ENCODE data around the gene SHKBP1. TPM values are rescaled to one million over a fixed set of nuclear protein-coding genes. Genes with fewer than 3 reads are reported as not detected.

Gene SHKBP1
- total and polyA plus RNA-seq, 9 of the 15 experiments (the other 6 are each of a cell fraction or from before 2014, with no cell fraction given) = 1.2 to 58.1 (median 22.3) TPM

- no peaks in the 10 kb centered on the region for H3K79me2 ChIP-seq (ENCODE audit: control insufficient read depth, insufficient read depth, low read length)
- TF ChIP-seq PYGO2 (tag; IDR thresholded peaks at IDR 0.05) = no peak
- no peak for TF ChIP-seq ZBTB8A (IDR thresholded peaks at IDR 0.05; ENCODE audit: partially characterized antibody)
- TF ChIP-seq CEBPG (CRISPR knock-in tag; IDR thresholded peaks at IDR 0.05) = no peak
- no peak for TF ChIP-seq CEBPG (tag; conservative IDR thresholded peaks at IDR 0.05 in 1 of 2, IDR thresholded peaks at IDR 0.05 in 1 of 2)
- TF ChIP-seq FOXA1 (IDR thresholded peaks at IDR 0.05; ENCODE audit: borderline replicate concordance) = no peak
- no peak for TF ChIP-seq RAD51 (IDR thresholded peaks at IDR 0.05; ENCODE audit: borderline replicate concordance, low read depth)
- TF ChIP-seq GATAD2A (IDR thresholded peaks at IDR 0.05) = no peak
- TF ChIP-seq NRF1 (conservative IDR thresholded peaks at IDR 0.05 in 1 of 2, IDR thresholded peaks at IDR 0.05 in 1 of 2) = peak; percentile 59 to 61
- TF ChIP-seq CTBP1 (IDR thresholded peaks at IDR 0.05; ENCODE audit: borderline replicate concordance) = no peak
- TF ChIP-seq FOXJ3 (CRISPR knock-in tag; IDR thresholded peaks at IDR 0.05) = no peak
- peak; percentile 82 for TF ChIP-seq ZBTB33 (CRISPR knock-in tag; IDR thresholded peaks at IDR 0.05)
- DNase-seq (ENCODE audit: extremely low read depth in 1 of 4, low spot score in 3 of 4) = no peak
- H3K27ac ChIP-seq (ENCODE audit: extremely low read depth, low read depth, low read length) = no peak overlapping the region
- H3K27me3 ChIP-seq (ENCODE audit: control insufficient read depth in 2 of 2, insufficient read depth in 2 of 2, low read length in 2 of 2) = peaks cover 3 to 38% of the 10 kb centered on the region in 2 experiments
- peak; percentile 33; the same call in 1 of the 3 replicates for ATAC-seq
- H3K4me2 ChIP-seq (ENCODE audit: insufficient read depth, low read length) = no peak overlapping the region
- no peaks in the 10 kb centered on the region for H3K36me3 ChIP-seq (ENCODE audit: control insufficient read depth, insufficient read depth, low read length)
- BruUV-seq (replicated peaks) = no TSS peak
- 32% methylated on average over 61 of the region's 69 CpGs for WGBS (ENCODE audit: insufficient coverage, low coverage, missing lambda C conversion rate)
- ChIA-PET CTCF (ENCODE audit: low intra/inter-chr PET ratio) (no interaction called here), POLR2A (interaction anchor here (0.6 kb wide), 1 partner anchor 15 kb away, joined by 3 read pairs; no protein-coding TSS in a partner anchor)
- H3K9ac ChIP-seq (ENCODE audit: insufficient read depth in 1 of 2, low read depth in 2 of 2, low read length in 2 of 2) = no peak overlapping the region
- no peaks in the 10 kb centered on the region for H4K20me1 ChIP-seq (replicated peaks; ENCODE audit: control insufficient read depth, insufficient read depth, low read length)
- FAIRE-seq = no peak
- intact Hi-C loops (cut with micrococcal nuclease) (no loop called here), in situ Hi-C loops (cut with MboI) (no loop called here)
- no peak overlapping the region for H3K4me3 ChIP-seq
- H2AFZ ChIP-seq (ENCODE audit: low read depth, low read length) = no peak overlapping the region
- peaks cover 3 to 21% of the 10 kb centered on the region in 2 experiments; a peak in 3 of 5 replicates for H3K4me1 ChIP-seq (replicated peaks in 1 of 2; ENCODE audit: control insufficient read depth in 2 of 2, insufficient read depth in 2 of 2, low read length in 2 of 2)
- H3K9me1 ChIP-seq (ENCODE audit: control insufficient read depth, insufficient read depth, low read length) = no peaks in the 10 kb centered on the region
- H3K9me3 ChIP-seq (replicated peaks; ENCODE audit: control insufficient read depth, insufficient read depth, low read depth, low read length) = no peaks in the 10 kb centered on the region
These were observed 22.5 kb upstream of the SHKBP1 start for GRCh38 chr19:40553885-40554857.

Measured in K562 (cell line).